Endometrial microvascular endothelial cells (primary cell): ENCODE measurements around the gene PPP6R2. TPM values are rescaled to one million over a fixed set of nuclear protein-coding genes. Genes with fewer than 3 reads are reported as not detected.

Source experiments
- in situ Hi-C: cut with HindIII; loops from 2 replicates; pipeline ENCODE4 v1.10.0; 2017; ENCODE audit warnings: low sequenced_read_pairs, low pct_unique_long_range_greater_than_20kb; ENCODE audit errors: inconsistent ontology term
- total RNA-seq: library from RNA; depleted of rRNA; stranded (reverse); fragments of >200 nt; gene quantifications from one replicate; pipeline ENCODE4 v1.2.3, GENCODE V29; 2015; ENCODE audit errors: inconsistent ontology term

PPP6R2 gene
- total RNA-seq, 1 donor from 2014 or later: 35.0 TPM

- in situ Hi-C loops: no loop called here
Observed at GRCh38 chr22:50486561-50487289, 143.6 kb downstream of the PPP6R2 start, which contains the start of gene MIOX. TSS of gene MIOX (plus strand) at chr22:50486859. CDS start at chr22:50486898, 39 bp downstream.

GRCh38 chr22:50487290-50488005, 144.3 kb downstream of the PPP6R2 start:
- in situ Hi-C loops: no loop called here

- in situ Hi-C loops: no loop called here
Observed at GRCh38 chr22:50488006-50488677, 145.0 kb downstream of the PPP6R2 start.

- in situ Hi-C loops: no loop called here
Observed at GRCh38 chr22:50488886-50489285, 145.8 kb downstream of the PPP6R2 start.

- in situ Hi-C loops: no loop called here
Observed at GRCh38 chr22:50489363-50490243, 146.5 kb downstream of the PPP6R2 start.

GRCh38 chr22:50490531-50491308, 147.6 kb downstream of the PPP6R2 start:
- in situ Hi-C loops: no loop called here

Other genes with a start within 250 kb of the PPP6R2 start
- 2.2 TPM for gene PANX2, start 172.6 kb upstream of the PPP6R2 start, total RNA-seq
- gene TRABD, start 157.4 kb upstream of the PPP6R2 start, total RNA-seq: 39.3 TPM
- 29.7 TPM for gene SELENOO, start 142.3 kb upstream of the PPP6R2 start, total RNA-seq
- gene TUBGCP6, start 98.3 kb upstream of the PPP6R2 start, total RNA-seq: 33.2 TPM
- gene HDAC10, start 92.1 kb upstream of the PPP6R2 start, total RNA-seq: 31.3 TPM
- 50.4 TPM for gene MAPK12, start 81.6 kb upstream of the PPP6R2 start, total RNA-seq
- 26.9 TPM for gene MAPK11, start 72.9 kb upstream of the PPP6R2 start, total RNA-seq
- 37.7 TPM for gene PLXNB2, start 35.7 kb upstream of the PPP6R2 start, total RNA-seq
- gene DENND6B, start 16.3 kb upstream of the PPP6R2 start, total RNA-seq: 1.2 TPM
- 53.1 TPM for gene SBF1, start 131.7 kb downstream of the PPP6R2 start, total RNA-seq
- gene ADM2, start 138.2 kb downstream of the PPP6R2 start, total RNA-seq: under 0.01 TPM
- not detected for gene MIOX, start 143.5 kb downstream of the PPP6R2 start, total RNA-seq
- 73.8 TPM for gene LMF2, start 164.4 kb downstream of the PPP6R2 start, total RNA-seq
- gene NCAPH2, start 164.9 kb downstream of the PPP6R2 start, total RNA-seq: 53.9 TPM
- 1.1 TPM for gene SCO2, start 182.3 kb downstream of the PPP6R2 start, total RNA-seq
- gene TYMP, start 186.7 kb downstream of the PPP6R2 start, total RNA-seq: 16.1 TPM
- gene KLHDC7B, start 202.6 kb downstream of the PPP6R2 start, total RNA-seq: not detected
- gene SYCE3, start 219.6 kb downstream of the PPP6R2 start, total RNA-seq: not detected
- gene CPT1B, start 235.1 kb downstream of the PPP6R2 start, total RNA-seq: 3.2 TPM
- 41.0 TPM for gene CHKB, start 239.5 kb downstream of the PPP6R2 start, total RNA-seq